ENCODE data around the gene PROX1.
A peak's percentile ranks its signal among the peaks of the same experiment; 100 is the strongest.

The PROX1 gene

DNA sequence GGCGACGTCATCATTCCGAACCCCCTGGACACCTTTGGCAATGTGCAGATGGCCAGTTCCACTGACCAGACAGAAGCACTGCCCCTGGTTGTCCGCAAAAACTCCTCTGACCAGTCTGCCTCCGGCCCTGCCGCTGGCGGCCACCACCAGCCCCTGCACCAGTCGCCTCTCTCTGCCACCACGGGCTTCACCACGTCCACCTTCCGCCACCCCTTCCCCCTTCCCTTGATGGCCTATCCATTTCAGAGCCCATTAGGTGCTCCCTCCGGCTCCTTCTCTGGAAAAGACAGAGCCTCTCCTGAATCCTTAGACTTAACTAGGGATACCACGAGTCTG lies 10.0 kb downstream of the PROX1 start:
- DNase-seq (ENCODE audit: low read depth): no peak

DNA sequence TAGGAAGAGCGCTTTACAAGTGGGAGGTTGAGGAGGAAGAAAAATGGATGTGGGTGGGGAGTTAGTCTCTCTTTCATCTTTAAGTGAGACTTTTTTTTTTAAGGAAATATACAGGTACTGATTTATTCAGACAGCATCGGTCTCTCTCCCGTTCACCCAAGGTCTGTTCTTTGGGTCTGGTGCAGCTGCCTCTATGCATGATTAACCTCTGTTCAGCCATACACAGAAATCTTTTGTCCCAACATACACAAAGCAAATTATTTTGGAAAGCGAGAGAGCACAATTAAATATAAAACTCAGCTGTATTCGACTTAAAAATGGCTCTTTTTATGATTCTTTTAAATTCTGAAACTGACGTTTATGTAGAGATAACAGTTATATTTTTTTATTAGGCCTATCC lies 11.0 kb downstream of the PROX1 start:
- DNase-seq (ENCODE audit: low read depth): no peak

DNA sequence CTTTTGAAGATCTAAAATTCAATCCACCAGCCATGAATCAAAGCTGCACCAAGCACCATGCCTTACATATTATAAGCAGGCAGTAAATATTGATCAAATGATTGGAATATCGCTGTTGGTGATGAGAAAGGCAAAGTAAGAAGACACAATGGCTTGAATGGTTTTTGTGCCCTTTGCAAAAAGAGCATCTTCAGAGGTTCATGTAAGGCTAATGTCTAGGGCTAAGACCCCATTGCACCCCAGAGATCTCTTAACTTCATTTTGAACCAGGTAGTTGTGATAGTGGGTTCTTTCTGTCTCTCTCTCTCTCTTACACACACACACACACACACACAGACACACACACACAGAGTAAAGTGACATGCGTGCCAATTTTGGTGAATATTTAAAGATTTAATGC lies 12.0 kb downstream of the PROX1 start:
- no peak for DNase-seq (ENCODE audit: low read depth)

DNA sequence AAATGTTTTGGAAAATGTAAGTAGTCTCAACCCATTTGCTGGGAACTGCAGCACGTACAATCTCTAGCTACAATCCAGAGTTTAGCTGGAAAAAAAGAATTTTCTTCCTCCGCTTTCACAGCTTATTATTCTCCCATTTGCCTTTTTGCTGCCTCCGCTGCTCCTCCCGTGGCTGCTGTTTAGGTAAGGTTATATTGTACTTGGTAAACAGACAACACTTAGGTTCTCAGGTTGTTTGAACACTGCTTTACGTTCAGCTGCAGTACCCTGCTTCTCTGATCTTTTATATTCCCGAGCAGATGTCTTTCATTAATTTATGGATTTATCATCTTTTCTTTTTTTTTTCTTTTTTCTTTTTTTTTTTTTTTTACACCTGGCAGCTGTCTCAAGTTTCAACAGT lies 14.3 kb downstream of the PROX1 start:
- no peak for DNase-seq (ENCODE audit: low read depth)

DNA sequence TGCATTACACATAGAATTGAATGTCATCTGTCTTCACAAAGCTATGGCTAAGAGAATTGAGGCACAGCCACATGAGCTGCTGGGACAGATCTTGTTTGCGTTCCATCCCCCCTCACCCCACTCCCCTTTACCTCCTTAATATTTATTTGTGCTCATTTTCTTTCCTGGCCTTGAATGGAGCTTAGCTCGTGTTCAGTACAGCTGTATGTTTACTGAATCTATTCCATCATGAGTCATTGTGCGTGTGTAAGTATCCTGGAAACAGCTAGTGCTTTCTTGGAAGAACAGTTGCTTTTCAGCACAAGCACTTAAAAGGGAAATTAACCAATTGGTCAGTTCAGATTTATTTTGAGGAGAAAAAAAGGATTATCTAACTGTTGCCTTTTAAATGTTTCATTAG lies 14.7 kb downstream of the PROX1 start:
- peak; percentile 45 for DNase-seq (ENCODE audit: low read depth)

DNA sequence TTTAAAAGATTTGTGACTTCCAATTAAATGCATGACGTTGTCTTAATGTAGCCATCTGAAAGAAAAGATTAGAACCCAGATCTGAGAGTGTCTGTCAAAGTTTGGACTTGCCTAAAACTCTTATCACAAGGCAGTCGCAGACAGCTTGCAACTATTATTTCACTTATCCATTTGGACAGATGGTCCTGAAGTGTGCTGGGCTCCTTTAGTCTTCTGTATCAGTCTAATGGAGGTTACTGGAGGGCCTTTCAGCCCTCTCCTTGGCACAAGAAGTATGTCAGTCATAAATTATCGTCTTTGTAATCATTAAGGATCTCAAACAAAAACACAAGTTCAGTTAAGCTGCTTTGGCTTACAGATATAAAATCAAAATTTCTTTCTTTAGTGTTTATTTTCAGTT lies 15.5 kb downstream of the PROX1 start:
- no peak for DNase-seq (ENCODE audit: low read depth)

DNA sequence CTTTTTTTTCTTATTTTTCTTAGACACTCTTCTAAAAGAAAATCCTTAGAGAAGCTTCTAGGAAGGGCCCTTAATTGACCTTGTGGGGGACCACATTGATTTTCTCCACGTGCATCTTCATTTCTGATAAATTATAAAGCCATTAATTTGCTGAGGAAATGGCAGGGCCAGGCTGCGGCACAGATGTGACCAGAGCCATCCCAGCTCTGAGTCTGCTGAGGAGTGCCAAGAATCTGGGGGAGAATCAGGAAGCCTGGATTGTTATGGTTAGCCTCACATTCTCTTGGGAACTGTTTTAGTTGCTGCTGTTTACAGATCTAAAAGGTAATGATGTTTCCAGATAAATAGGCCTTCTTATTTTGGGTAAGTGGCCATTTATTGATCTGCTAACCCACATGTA lies 16.2 kb downstream of the PROX1 start:
- DNase-seq (ENCODE audit: low read depth): no peak

DNA sequence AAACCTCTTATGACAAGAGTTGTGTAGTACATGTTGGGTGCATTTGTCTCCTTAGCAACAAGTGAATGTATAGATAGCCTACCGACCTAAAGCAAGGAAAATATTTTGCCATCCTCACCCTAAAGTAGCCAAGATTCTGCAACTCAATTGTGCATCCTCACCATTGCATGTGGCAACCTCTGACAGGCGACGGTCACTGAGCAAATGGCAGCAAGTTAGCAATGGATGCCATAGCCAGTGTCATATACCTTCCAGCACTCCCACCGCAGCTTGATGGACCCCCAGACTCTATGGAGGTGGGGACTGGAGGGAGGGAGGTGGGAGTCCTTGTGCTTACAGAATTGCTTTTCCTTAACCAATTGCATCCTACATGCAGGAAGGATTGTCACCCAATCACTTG lies 17.0 kb downstream of the PROX1 start:
- DNase-seq (ENCODE audit: low read depth): no peak

DNA sequence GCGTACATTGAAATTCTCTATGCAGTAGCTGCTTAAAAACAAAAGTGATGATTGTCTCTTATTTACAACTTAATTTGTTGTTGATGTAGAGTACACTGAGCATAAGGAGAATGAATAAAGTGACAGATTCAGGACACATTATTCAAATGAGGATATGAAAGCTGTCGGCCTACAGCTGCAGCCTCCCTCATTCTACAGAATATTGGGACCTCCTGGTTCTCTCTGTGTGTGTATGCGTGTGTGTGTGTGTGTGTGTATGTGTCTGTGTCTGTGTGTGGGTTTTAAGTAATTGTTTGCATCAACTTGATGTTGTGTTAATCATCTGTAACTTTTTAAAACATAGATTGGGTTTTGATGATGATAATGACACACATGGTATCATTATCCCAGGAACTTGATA lies 17.9 kb downstream of the PROX1 start:
- no peak for DNase-seq (ENCODE audit: low read depth)

DNA sequence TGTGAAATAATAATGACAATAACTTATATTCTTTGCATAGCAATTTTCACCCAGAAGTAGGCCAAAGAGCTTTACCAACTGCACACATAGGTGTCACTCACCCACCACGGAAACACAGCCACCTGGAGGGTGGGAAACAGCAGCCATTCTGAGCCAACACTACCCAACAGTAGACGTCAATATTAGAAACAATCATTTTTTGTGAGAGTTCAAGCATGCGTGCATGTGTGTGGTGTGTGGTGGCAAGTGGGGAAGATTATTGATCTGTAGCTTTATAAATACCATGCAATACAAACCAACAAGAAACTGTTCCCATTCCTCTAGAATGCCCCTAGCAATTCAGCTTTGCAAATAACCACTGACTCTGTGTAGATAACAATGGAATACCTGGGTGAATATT lies 19.1 kb downstream of the PROX1 start:
- DNase-seq (ENCODE audit: low read depth): no peak

DNA sequence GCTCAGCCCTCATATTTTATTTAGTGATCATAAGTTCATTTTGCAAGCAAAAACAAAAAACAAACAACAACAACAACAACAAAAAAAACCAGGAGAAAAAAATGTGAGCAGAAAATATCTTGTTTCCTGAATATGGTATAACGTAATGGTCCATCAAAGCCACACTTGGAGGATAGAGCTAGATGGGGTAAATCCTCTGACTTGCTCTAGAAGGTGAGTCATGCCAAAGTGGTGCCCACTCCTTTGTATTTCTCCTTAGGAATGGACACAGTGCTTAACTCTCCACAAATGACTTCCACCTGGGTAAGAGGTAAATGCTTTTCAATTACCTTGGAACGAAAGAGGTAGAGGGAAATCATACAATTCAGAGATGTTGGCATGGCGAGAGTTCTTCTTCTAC lies 20.6 kb downstream of the PROX1 start:
- no peak for DNase-seq (ENCODE audit: low read depth)

DNA sequence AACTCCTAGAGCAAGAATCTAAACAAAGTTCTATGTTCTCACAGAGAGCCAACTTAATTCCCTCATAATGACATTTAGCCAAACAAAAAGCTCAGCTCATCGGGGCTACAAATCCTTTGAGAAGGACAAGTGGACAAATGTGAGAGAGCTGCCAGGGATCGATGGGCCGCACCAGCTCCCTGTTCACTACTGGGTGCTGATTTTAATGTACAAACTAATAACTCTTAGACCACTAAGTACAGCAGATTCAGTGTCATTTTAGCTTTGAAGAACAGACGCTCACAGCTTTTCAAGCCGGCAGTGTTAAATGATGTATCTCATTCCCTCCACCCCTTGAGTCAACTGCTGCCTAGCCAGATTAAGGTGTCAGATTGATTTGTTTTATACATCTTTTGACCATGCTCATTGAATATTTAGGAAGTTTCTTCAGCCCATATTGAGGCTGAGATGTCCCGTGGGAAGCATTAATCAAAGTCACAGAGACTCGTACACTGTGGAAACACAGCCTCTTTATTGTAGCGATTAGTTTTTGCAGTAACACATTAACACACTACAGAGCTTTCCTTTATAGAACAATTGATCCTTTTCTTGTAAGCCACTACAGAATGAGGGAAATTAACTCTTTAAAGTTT lies 21.1 kb downstream of the PROX1 start:
- DNase-seq (ENCODE audit: low read depth): no peak

DNA sequence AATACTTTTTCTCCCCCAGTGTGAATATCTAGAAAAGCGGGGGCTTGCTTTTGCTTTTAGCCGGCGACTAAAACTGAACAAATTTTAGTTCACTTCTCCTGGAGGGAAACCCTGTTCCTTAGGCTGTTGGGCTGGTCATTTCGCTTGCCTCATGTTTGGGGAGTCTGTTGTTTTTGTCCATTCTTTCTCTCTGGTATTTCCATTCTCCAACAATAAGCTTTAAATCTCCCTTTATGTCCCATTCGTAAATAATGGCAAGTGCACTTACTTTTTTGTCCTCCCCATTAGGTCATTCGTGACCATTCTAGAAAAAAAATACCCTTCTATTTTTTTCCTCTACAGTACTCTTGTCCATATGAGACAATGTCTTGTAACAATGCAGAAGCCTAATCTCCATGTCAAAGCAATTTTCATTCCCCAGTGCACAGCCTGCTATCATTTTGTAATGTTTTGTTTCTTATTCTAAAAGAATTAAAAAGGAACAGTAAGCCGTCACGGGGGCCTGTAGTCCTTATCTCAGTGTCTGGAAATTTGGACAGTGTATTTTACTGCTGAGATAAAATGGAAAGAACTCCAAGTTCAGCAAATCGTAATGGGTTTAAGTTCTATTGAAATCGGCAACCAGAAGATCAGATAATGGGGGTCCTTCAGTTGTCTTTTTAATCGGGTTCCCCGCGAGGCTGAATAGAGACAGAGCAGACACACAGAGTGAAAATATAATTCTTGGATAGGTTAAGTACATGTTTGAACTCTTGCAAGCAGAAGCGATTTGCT lies 21.8 kb downstream of the PROX1 start:
- no peak for DNase-seq (ENCODE audit: low read depth)

DNA sequence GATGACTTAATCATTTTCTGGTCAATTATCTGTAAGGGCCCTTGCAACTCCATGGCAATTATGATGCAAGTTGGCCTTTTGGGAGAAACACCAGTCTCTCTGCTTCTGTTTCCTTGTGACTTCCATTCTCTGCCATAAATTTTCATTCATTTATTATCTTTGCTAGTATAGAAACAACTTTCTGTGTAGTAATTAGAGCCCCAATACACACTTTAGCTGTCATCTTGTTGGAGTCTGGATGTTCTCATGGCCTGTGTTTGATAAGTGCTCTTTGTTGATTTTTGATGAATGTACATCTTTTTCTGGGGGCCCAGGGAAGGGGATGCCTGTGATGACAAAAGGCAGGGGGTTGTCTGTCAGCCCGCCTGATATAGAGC lies 22.4 kb downstream of the PROX1 start:
- DNase-seq (ENCODE audit: low read depth): no peak

DNA sequence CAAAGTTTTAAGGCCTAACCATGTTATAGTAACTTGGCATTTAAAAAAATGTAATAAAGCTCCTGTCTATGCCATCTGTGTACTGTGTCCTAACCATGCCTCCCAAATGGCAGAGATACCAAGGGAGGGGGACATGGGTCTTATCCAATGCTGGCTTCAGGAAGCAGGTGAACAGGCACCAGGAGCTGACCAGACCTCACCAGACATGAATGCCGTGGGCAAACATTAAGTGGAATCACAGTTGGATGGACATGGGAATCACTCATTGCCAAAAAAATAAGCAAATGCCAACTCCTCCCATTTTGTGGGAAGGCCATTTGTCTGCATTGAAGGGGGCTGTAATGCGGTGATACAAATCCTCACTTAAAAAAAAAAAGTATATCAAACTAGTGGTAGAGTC lies 22.9 kb downstream of the PROX1 start:
- DNase-seq (ENCODE audit: low read depth): no peak

DNA sequence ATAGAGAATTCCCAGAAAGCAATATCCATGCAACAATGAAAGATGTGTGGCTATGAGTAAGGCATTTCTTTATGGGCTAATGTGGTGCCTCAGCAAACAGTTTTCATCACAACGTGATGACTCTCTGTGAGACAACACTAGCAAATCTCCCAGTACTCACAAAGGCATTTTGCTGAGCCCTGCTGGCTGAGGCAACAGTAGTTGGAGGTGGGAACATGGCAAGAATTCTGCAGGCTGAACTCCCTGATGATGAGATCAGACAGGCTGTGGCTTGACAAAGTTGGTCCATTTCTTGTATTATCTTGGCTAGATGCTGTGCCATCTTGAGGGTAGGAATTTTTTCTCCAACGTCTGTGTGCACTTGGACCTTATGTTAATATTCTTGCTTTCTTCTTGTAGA lies 24.6 kb downstream of the PROX1 start:
- no peak for DNase-seq (ENCODE audit: low read depth)

DNA sequence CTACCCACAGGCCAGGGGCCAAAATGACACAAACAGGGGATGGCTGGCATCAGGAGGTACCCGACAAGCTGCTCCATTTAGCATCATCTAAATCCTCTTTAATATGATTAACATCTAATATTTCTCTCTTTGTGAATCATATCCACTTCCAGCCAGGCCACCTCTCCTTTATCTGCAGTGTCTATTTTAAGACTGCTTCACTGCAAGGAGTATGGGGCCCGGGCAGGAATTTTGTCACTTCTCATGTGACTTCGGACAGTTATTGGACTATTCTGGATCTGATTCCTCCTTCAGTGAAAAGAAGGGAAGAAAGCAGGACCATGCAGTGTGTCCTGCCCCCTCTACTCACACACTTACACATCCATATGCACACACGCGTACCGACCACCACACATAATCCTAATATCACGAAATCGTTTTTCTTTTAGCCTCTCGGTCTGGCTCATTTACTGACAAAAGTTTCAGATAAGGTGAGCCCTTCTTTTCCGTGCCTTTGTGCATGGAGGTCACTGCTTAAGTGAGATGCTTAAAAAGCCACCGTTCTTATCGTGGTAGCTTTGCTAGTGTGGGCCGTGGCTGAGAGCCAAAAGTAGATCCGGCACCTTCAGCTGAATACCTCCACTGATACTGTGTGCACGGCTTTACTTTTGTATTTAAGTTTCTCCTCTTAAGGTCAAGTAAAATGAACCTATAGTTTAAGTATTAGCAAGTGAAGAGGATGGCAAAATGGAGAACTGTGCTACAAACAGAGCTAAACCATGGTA lies 26.0 kb downstream of the PROX1 start:
- DNase-seq (ENCODE audit: low read depth): no peak

DNA sequence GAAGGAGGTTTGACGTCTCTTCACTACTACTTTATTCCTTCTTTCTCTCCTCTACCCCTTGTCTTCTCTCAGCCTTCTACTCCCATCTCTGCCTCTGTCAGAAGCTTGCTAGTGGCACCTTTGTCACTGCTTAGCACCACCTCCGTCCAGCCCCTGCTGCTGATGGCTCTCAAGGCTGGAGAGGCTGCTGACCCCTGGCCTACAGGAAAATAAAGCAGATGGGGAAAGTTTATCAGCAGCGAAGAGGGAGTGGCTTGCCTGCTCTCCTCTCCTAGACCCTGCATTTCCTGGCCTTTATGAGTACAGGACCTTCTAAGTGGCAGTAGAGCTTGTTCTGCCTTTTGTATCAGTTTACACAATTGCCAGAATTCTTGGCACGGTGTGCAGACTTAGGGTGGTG lies 27.0 kb downstream of the PROX1 start:
- no peak for DNase-seq (ENCODE audit: low read depth)

DNA sequence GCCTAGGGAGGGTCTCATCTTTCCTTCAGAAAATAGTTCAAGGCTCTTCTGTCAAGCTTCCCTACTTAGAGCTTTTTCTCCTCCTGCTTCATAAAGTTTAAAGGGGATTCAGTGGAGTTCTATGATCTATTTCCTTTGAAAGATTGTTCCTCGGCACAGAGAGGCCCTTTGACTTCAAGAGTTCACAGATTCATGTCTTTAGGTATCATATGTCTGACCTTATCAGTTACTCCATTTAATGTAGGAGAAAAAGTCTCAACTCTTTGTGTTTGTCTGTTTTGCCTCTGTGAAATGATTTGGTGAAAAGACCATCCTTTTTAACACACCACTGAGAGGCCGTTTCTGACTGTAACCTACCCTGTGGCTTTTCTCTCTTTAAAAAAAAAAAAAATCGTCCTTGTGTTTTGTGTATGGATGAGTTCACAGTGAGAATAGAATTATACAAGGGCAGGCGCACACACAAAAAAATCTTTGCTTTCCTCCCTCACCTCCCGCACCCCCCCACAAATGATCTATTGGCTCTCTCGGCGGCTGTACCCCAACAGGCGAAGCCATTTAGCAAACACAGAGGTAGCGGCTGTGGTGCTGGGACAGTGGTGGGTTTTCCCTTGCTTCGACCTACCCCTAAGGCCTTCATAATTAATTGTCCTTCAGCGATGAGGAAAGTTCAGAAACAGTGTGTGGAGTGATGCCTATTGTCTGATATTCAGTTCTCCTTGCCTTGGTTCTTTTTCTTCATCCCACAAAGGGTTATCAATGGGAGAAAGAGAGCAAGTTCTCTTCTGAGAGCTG lies 29.6 kb downstream of the PROX1 start:
- no peak for DNase-seq (ENCODE audit: low read depth)

DNA sequence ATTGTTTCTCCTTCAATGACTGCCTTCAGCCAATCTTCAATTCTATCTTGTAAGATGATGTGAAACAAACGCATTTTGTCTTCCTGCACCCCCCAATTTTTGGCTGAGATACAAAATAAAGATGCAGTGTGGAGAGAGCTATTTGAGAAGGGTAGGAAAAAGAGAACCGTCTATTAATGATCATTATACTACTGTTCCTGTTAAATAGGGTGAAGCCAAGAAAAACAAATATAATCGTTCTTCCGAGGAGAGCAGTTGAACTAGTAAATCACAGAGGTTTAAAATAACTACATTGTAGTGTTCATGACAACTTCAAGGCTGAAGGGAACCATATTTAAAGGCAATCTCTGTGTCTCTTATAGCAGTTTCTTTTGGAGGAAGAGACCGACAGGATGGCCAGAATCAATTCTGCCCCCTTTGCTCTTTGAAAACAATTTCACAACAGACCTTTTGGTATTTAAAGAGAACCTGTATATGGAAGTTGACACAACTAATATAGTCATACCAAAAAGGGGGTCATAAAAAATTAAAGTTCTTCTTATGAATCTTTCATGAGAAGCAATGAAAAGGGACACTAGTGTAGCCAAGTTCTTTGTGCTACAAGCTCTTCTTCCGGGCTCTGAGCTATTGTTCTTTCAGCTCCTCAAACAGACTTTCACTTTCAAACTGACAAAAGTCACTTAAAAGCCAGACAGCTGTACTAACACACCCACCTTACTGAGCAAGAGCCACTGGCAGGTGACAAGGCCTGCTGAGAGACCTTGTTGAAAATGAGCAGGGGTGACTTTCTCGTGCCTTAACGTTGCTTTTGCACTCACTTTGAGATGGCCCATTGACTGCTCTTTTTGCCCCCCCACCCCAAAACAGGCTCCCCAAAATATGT lies 30.9 kb downstream of the PROX1 start:
- no peak for DNase-seq (ENCODE audit: low read depth)

DNA sequence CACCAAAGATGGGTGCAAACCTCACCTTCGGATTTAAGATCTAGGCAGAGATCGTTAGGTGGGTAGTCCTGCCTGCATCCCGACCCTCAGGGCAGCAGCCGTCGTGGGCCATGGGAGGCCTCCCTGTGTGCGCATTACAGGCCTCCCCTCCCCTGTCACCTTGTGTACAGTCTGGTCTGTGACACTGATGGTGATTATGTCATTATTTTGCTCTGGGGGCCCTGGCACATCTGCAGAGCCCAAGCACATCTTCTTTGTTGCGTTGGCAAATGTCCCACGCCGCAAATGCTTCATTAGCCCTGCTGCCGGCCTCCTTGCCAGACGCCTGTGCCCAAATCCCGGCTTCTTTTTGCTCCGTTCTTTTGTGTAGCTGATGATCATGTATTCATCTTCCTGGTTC lies 31.7 kb downstream of the PROX1 start:
- DNase-seq (ENCODE audit: low read depth): no peak

DNA sequence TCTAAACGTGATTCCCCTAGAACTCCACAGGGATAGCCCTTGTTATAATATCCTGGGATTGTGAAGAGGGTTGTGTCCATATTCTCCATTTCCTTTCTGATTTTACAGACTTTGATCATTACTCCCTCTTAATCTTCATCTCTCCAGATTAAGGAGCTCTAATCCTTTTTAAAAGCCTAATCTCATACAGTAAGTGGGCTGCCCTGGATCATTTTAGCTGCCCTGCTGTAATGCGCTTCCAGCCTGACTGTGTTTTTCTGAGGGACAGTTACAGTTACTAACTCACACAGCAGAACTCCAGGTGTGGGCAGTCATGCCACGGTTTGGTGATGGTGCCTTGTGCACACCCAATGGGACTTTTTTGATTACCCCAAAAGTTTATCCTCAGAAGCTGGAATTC lies 33.5 kb downstream of the PROX1 start:
- DNase-seq (ENCODE audit: low read depth): no peak
